OCI-M1 (cell line): ENCODE measurements around the gene ACHE.

ENCODE experiments used
- DNase-seq: peaks from one replicate; lab custom pipeline; 2025; lab: John Stamatoyannopoulos, UW

ACHE gene

GRCh38 chr7:100896732-100897608 is 1.3 kb upstream of the ACHE start:
- DNase-seq: peak; percentile 57

- DNase-seq: peak; percentile 36
Observed at GRCh38 chr7:100895956-100896731, 456 bp upstream of the ACHE start.

DNA sequence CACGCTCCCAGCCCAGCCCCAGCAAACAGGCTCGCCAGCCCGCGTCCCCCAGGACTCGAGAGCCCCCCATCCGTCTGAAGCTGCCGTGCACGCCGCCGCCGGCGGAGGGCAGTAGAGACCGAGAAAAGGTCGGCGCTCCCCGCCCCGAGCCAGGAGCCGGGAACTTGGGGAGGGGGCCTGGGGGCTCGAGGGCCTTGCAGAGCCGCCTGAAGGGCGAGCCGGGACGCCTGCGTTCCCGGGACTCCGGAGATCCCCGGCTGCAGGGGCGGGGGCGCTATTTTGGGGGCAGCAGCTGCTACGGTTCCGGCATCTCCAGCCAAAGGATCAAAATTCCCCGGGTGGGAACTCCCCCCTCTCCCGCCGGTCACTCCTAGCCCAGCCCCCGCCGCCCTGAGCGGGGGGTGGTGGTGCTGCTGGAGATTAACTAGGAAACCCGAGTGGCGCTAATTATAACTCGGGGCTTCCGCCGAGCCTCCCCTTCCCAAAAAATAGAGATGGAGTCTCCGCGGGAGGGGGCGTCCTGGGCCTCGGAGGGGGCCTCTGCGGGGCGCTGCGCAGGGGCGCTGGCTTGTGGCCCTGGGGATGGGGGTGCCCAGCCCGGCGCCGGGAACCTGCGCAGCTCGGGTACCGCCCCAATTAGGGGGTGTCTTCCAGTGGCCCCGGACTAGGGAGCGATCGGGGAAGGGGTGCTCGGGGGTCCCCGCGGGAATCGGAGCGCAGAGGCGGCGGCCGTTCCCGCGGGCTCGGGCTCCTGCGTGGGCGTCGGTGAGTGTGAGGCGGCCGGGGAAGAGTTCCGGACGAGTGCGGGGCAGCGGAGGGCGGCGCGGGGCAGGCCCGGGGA is 608 bp downstream of the ACHE start:
- DNase-seq: peak; percentile 72

GRCh38 chr7:100893910-100894721 is 1.6 kb downstream of the ACHE start:
- DNase-seq: peak; percentile 55

- DNase-seq: no peak
Observed at GRCh38 chr7:100893318-100893895, 2.3 kb downstream of the ACHE start.

DNA sequence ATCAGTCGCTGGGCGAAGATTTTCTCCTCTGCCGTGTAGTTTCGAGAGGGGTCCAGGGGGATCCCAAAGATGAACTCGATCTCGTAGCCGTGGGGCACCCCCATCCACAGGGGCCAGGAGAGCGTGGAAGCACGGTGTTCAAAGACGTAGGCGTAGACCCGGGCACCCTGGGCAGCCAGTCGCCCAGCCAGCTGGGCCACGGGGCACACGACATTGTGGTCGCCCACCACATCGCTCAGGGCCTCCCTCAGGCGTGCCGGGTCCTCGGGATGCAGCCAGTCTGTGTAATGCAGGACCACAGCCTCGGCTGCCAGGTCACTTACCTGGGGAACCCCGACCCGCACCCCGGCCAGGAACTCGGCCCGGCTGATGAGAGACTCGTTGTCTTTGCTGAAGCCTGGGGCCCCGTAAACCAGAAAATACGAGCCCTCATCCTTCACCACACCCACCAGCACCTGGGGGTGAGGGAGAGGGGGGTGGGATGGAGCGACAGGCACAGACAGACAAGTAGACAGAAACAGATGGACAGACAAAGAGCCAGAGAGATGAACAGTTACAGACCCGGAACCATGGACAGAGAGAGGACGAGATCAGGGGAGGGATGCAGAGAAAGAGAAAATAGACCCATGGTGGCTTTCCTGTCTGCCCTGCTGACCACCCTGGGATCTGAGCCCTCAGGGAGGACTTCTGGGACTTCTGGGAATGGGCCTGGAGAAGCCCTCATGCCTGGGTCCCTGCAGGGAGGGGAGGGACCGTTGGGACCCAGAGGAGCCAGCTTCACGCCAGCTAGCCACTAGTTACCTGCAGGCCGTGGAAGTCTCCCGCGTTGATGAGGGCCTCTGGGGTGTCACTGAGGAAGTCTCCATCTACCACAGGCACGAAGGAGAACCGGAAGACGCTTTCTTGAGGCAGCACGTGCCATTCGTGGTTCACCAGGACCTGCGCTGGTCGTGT is 3.0 kb downstream of the ACHE start:
- no peak for DNase-seq

DNA sequence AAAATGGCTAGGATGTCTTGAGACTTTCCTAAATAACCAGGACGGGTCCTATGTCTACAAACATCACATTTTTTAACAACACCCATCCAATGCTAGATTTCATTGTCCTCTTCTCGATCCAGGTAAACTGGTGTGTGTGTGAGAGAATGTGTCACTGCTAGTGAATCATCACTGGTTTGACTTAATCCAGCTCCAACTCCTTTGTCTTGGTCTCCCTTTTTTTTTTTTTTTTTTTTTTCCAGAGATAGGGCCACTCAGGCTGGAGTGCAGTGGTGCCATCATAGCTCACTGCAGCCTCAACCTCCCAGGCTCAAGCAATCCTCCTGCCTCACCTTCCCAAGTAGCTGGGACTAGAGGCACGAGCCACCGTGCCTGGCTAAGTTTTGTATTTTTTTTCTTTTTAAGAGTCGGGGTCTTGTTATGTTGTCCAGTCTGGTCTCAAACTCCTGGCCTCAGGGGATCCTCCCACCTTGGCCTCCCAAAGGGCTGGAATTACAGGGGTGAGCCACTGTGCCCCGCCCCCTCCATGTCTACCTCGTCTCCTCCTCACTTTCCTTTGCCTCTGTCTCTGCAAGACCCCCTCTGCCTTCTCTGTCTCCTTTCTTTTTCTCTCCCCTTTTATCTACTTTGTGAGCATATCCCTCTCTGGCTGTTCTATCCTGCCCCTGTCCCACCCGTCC is 4.0 kb downstream of the ACHE start:
- DNase-seq: no peak

GRCh38 chr7:100890653-100891567 is 4.8 kb downstream of the ACHE start:
- peak; percentile 70 for DNase-seq

- DNase-seq: peak; percentile 58
Observed at GRCh38 chr7:100888988-100889750, 6.5 kb downstream of the ACHE start, which contains the start of gene UFSP1. TSS of gene UFSP1 (minus strand) at chr7:100889715. CDS start at chr7:100889271, 444 bp downstream.

DNA sequence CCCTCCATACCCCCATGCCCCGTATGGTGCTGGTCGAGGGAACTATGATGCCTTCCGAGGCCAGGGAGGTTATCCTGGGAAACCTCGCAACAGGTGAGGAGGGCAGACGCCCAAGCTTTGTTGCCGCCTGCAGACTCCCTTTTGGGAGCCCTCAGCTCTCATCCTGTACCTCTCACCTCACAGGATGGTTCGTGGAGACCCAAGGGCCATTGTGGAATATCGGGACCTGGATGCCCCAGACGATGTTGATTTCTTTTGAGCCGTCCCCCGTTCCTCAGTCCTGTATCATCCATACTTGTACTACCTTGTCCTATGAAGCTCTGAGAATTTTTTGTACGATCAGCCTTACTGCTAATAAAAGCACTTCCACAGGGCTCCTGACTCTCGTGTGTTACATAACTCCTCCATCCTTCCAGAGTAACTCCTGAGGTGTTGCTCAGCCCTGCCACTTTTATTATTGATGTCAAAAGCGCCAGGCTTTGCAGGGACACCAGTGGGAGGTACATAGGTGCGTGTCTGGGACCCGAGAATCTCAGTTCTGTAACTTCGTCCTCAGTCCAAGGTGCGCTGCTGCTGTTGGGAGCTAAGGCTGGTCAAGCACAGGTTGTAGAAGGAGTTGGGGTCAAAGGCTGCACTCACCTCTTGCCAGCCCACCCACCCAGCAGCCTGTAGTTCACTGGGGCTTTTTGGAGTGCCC is 7.2 kb downstream of the ACHE start:
- DNase-seq: peak; percentile 58

DNA sequence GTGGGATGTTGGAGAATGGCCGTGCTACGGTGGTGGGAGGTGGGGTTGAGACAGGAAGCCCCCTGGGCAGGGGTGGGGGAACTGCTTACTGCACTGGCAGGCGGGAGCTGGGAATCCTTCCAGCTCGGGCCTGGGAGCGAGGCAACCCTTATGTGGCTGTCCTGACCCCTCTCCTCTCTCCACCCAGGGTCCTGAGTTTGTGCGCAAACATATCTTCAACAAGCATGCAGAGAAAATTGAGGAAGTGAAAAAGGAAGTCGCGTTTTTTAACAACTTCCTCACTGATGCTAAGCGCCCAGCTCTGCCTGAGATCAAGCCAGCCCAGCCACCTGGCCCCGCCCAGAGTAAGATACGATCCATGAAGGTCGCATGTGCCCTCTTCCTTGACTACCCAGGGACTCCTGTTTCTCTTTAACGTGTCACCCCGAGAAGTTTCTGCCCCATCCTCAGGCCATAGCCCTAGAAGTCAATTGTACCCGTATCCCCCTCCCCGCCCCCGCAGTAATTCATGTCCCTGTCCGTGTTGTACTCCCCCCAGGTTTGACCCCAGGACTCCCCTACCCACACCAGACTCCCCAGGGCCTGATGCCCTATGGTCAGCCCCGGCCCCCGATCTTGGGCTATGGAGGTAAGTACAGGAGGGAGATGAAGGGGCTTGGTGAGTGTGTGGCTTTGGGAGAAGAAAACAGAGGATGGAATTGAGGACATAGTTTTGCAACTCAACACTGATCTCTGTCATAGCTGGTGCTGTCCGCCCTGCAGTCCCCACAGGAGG is 8.0 kb downstream of the ACHE start:
- DNase-seq: peak; percentile 95

DNA sequence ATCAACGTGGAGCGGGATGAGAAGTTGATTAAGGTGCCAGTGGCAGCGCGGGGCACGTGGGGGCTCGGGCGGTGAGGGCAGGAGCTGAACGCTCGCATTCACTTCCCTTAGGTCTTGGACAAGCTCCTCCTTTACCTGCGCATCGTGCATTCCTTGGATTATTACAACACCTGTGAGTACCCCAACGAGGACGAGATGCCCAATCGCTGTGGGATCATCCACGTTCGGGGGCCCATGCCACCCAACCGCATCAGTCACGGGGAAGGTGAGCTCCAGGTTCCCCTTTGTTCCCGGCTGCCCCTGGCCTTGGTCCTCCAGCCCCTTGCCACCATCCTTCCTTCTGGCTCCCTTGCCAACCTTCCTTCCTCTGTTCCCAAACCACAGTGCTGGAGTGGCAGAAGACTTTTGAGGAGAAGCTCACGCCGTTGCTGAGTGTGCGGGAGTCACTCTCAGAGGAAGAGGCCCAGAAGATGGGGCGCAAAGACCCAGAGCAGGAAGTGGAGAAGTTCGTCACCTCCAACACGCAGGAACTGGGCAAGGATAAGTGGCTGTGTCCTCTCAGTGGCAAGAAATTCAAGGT is 8.7 kb downstream of the ACHE start:
- DNase-seq: no peak

DNA sequence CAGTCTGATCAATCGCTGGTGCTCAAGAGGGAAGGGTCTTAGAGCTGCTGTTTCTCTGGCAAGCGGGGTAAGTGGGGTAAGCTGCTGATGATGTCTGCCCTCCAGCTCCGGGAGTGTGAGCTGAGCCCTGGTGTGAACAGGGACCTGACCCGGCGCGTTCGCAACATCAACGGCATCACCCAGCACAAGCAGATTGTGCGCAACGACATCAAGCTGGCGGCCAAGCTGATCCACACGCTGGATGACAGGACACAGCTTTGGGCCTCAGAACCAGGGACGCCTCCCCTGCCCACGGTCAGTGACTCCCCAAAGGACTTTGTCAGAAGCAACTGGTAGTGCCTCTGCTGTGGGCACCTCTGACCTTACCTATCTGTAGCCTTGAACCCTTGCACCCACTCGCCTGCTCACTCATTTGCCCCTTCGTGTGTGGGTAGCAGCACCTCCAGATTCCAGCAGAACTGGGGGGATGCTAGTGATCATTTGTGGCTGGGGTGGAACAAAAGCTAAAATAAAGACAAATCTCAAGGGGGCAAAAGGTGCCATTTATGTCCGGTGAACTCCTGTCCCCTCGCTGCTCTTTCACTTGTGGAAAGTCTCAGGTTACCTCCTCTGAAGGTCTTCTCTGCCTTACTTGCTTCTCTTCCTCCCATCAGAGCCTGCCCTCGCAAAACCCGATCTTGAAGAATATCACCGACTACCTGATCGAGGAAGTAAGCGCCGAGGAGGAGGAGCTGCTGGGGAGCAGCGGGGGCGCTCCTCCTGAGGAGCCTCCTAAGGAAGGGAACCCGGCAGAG is 9.3 kb downstream of the ACHE start:
- no peak for DNase-seq

DNA sequence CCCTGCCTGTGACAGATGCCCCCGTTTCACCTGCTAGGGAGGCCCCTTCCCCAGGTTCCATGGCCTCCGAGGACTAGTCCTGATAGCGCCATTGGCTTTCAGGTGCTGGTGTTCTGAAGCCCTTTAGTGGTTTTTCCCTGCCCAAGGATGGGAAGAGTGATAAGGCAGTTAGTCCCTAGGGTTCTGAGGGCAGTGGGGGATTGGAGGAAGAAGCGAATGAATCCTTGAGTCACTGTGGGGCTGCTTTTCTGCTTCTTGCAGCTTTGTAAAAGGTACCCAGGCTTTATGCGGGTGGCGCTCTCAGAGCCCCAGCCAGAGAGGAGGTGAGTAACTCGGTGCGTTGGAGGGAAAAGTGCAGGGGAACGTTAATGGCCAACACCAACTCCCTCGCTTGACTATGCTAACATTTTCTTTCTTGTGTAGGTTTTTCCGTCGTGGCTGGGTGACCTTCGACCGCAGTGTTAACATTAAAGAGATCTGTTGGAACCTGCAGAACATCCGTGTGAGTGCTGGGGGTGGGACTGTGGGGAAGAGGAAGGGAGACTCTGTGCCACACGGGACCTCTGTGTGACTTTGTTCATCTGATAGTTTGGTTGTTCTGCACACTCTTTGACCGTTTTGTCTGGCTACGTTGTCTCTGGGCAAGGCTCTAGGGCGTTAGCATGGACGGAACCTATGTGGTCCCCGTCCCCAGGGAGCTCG is 10.1 kb downstream of the ACHE start:
- no peak for DNase-seq
